Transverse colon (tissue), 4 donors: Measurements from ENCODE around the gene APBB2. TPM values are rescaled to one million over a fixed set of nuclear protein-coding genes. Genes with fewer than 3 reads are reported as not detected.
A peak's percentile ranks its signal among the peaks of the same experiment; 100 is the strongest.

Experiments used
- DNase-seq: peaks from one replicate; pipeline ENCODE4 v3.0.0-alpha.2; 2019
- H3K27ac ChIP-seq, 4 donors: fragments of 200-600 bp; sonication (generic); 2 replicates each; pipeline ENCODE4 v1.5.1; 2016 to 2018; ENCODE audit warnings: inconsistent platforms in 4 of 4
- H3K27me3 ChIP-seq: fragments of 200-600 bp; sonication (generic); 2 replicates; pipeline ENCODE4 v1.5.1; 2017; ENCODE audit warnings: inconsistent platforms
- H3K36me3 ChIP-seq, 4 donors: fragments of 200-600 bp; sonication (generic); 2 replicates each; pipeline ENCODE4 v1.5.1; 2017 to 2019; ENCODE audit warnings: inconsistent platforms in 4 of 4
- H3K4me1 ChIP-seq, 4 donors: fragments of 200-600 bp; sonication (generic); 2 replicates each; pipeline ENCODE4 v1.5.1; 2017 to 2020; ENCODE audit warnings: inconsistent platforms in 4 of 4
- H3K4me3 ChIP-seq, 4 donors: fragments of 200-600 bp; sonication (generic); 1 replicate in 1 of 4; 2 replicates in 3 of 4; pipeline versions ENCODE4 v1.5.1 to v1.6.1; 2017 to 2019; ENCODE audit warnings: inconsistent platforms in 4 of 4
- H3K9me3 ChIP-seq, 2 donors: fragments of 200-600 bp; sonication (generic); 2 replicates each; pipeline ENCODE4 v1.5.1; 2017 to 2019; ENCODE audit warnings: inconsistent platforms in 2 of 2
- CTCF ChIP-seq, 5 experiments: fragments of 200-600 bp in 3 of 5; fragments of 450-650 bp in 2 of 5; sonication (generic) in 3 of 5; IDR thresholded peaks; 1 replicate in 2 of 5; 2 replicates in 3 of 5; pipeline ENCODE4 v1.5.1; 2016 to 2017; ENCODE audit warnings: antibody characterized with exemption in 5 of 5, inconsistent platforms in 3 of 5, mild to moderate bottlenecking in 2 of 5, moderate library complexity in 1 of 5
- EP300 ChIP-seq: sonication (generic); formaldehyde crosslinking; IDR thresholded peaks from one replicate; pipeline ENCODE4 v1.6.1; 2017; ENCODE audit warnings: antibody characterized with exemption, low read depth
- POLR2A ChIP-seq: fragments of 450-650 bp; IDR thresholded peaks from one replicate; pipeline ENCODE4 v1.6.1; 2016; ENCODE audit warnings: antibody characterized with exemption, mild to moderate bottlenecking, moderate library complexity
- POLR2AphosphoS5 ChIP-seq, 3 donors: sonication (generic); formaldehyde crosslinking; IDR thresholded peaks; one replicate each; pipeline ENCODE4 v1.6.1; 2016; ENCODE audit warnings: antibody characterized with exemption in 3 of 3
- whole genome bisulfite sequencing, 2 donors: methylation state at CpG; one replicate each; pipeline ENCODE4 v1.1.5; 2018; ENCODE audit warnings: low coverage in 1 of 2; 5-methylcytosine and 5-hydroxymethylcytosine counted together
- in situ Hi-C, 4 donors: fragments of 200-750 bp; cut with MboI; loops; one replicate each; pipeline versions ENCODE4 v1.15.0 to v1.15.1; 2017; ENCODE audit warnings: low sequenced_read_pairs in 3 of 4, low pct_ligation_motif_present in 1 of 4, low pct_unique_long_range_greater_than_20kb in 1 of 4
- intact Hi-C: fragments of 100-400 bp; cut with DNase I; formaldehyde crosslinking; loops from one replicate; pipeline ENCODE4 v1.15.1; 2023; ENCODE audit warnings: low total_unique reads
- total RNA-seq, 4 donors: library from RNA; depleted of rRNA; stranded (reverse); fragments of >200 nt; gene quantifications; one replicate each; pipeline ENCODE4 v1.1.0, GENCODE V29; 2016

Gene APBB2
- total RNA-seq, 4 donors from 2014 or later = 37.1 to 138 (median 90.1) TPM

- TF ChIP-seq EP300 = no peak
- TF ChIP-seq CTCF (IDR thresholded peaks at IDR 0.05) = no peak
- no peak for TF ChIP-seq POLR2AphosphoS5 (IDR thresholded peaks at IDR 0.05)
- no peak for TF ChIP-seq POLR2A
- in situ Hi-C loops = no loop called here
- H3K4me1 ChIP-seq = peaks cover 0 to 7% (median 0%) of the 10 kb centered on the region in 4 donors
- H3K27ac ChIP-seq = peak overlapping the region; percentile 3 to 48 (median 19)
- no peak for DNase-seq
- WGBS, 2 donors = 67 to 75% methylated on average over 3 of the region's 3 CpGs
- intact Hi-C loops = no loop called here
- no peaks in the 10 kb centered on the region for H3K27me3 ChIP-seq
- peaks cover 23 to 30% of the 10 kb centered on the region in 2 donors for H3K9me3 ChIP-seq
- no peak overlapping the region for H3K4me3 ChIP-seq
- peaks cover 0 to 10% (median 2%) of the 10 kb centered on the region in 4 donors for H3K36me3 ChIP-seq
Measured at GRCh38 chr4:41029098-41029497, 185.2 kb downstream of the APBB2 start.

- Histone ChIP-seq H3K27me3 (no peaks in the 10 kb centered on the region), H3K9me3 (peaks cover 28 to 36% of the 10 kb centered on the region in 2 donors), H3K4me3 (no peak overlapping the region), H3K36me3 (peaks cover 0 to 10% (median 3%) of the 10 kb centered on the region in 4 donors), H3K27ac (peak overlapping the region in 3 of 4 donors; percentile 15 to 48 (median 23)), H3K4me1 (peaks cover 0 to 7% (median 0%) of the 10 kb centered on the region in 4 donors)
- in situ Hi-C loops = no loop called here
- 70 to 75% methylated on average over 6 to 8 of the region's 8 CpGs for WGBS, 2 donors
- intact Hi-C loops = no loop called here
- TF ChIP-seq EP300 = no peak
- TF ChIP-seq POLR2A = no peak
- TF ChIP-seq POLR2AphosphoS5 (IDR thresholded peaks at IDR 0.05) = no peak
- no peak for TF ChIP-seq CTCF (IDR thresholded peaks at IDR 0.05)
- DNase-seq = no peak
Measured at GRCh38 chr4:41028392-41029076, 185.8 kb downstream of the APBB2 start.

GRCh38 chr4:41026971-41027370 lies 187.4 kb downstream of the APBB2 start:
- peaks cover 0 to 7% (median 0%) of the 10 kb centered on the region in 4 donors for H3K4me1 ChIP-seq
- in situ Hi-C loops = no loop called here
- H3K27me3 ChIP-seq = no peaks in the 10 kb centered on the region
- peaks cover 29 to 37% of the 10 kb centered on the region in 2 donors for H3K9me3 ChIP-seq
- WGBS, 2 donors = 100% methylated on average over 1 of the region's 1 CpG
- no peak for TF ChIP-seq POLR2AphosphoS5 (IDR thresholded peaks at IDR 0.05)
- no peak for TF ChIP-seq POLR2A
- no peak for TF ChIP-seq EP300
- TF ChIP-seq CTCF (IDR thresholded peaks at IDR 0.05) = no peak
- DNase-seq = no peak
- intact Hi-C loops = no loop called here
- peaks cover 0 to 10% (median 3%) of the 10 kb centered on the region in 4 donors for H3K36me3 ChIP-seq
- no peak overlapping the region for H3K27ac ChIP-seq
- no peak overlapping the region for H3K4me3 ChIP-seq

GRCh38 chr4:41025824-41026223 lies 188.5 kb downstream of the APBB2 start:
- Histone ChIP-seq H3K36me3 (peaks cover 0 to 10% (median 3%) of the 10 kb centered on the region in 4 donors), H3K4me3 (no peak overlapping the region), H3K9me3 (peaks cover 29 to 37% of the 10 kb centered on the region in 2 donors), H3K27me3 (no peaks in the 10 kb centered on the region), H3K4me1 (peaks cover 0 to 7% (median 0%) of the 10 kb centered on the region in 4 donors), H3K27ac (no peak overlapping the region)
- in situ Hi-C loops (no loop called here), intact Hi-C loops (no loop called here)
- WGBS, 2 donors = 89% methylated on average over 2 of the region's 2 CpGs; no CpG with 5 or more reads in 1 of the 2 donors
- no peak for TF ChIP-seq EP300
- TF ChIP-seq POLR2AphosphoS5 (IDR thresholded peaks at IDR 0.05) = no peak
- no peak for TF ChIP-seq POLR2A
- no peak for TF ChIP-seq CTCF (IDR thresholded peaks at IDR 0.05)
- no peak for DNase-seq
